DND-41 (cell line): ENCODE measurements around the gene FTO.

ENCODE experiments used
- ATAC-seq: fragments of 200-7000 bp; cut with Tn5 transposase; 3 replicates; pipeline ENCODE4 v1.9.1; 2021; ENCODE audit warnings: low read depth; ENCODE audit not compliant: insufficient read depth
- DNase-seq: peaks from one replicate; pipeline ENCODE4 v3.0.0-alpha.2; 2020
- H2AFZ ChIP-seq: 2 replicates; pipeline ENCODE4 v1.6.0; 2012; ENCODE audit warnings: low read depth, low read length
- H3K27ac ChIP-seq: 2 replicates; pipeline ENCODE4 v1.5.1; 2012; ENCODE audit warnings: low read length, inconsistent platforms
- H3K27me3 ChIP-seq: fragments of 200-600 bp; sonication (generic); 2 replicates; pipeline ENCODE4 v1.6.0; 2012; ENCODE audit warnings: low read length, mild to moderate bottlenecking, inconsistent platforms; ENCODE audit not compliant: insufficient read depth, poor library complexity
- H3K36me3 ChIP-seq: 2 replicates; pipeline ENCODE4 v1.5.1; 2012; ENCODE audit warnings: low read length, inconsistent platforms; ENCODE audit not compliant: insufficient read depth
- H3K4me1 ChIP-seq: 2 replicates; pipeline ENCODE4 v1.5.1; 2012; ENCODE audit warnings: mild to moderate bottlenecking, low read length; ENCODE audit not compliant: insufficient read depth
- H3K4me2 ChIP-seq: 2 replicates; pipeline ENCODE4 v1.6.0; 2012; ENCODE audit warnings: mild to moderate bottlenecking, moderate library complexity, low read length, inconsistent platforms; ENCODE audit not compliant: insufficient read depth
- H3K4me3 ChIP-seq, 2 experiments: fragments of 200-600 bp in 1 of 2; shearing (Covaris generic) in 1 of 2; 2 replicates each; pipeline ENCODE4 v1.5.1; 2012 to 2016; ENCODE audit warnings: inconsistent platforms in 2 of 2, low read length in 2 of 2, mild to moderate bottlenecking in 2 of 2, low read depth in 1 of 2, moderate library complexity in 1 of 2
- H3K79me2 ChIP-seq: 2 replicates; pipeline ENCODE4 v1.6.0; 2012; ENCODE audit warnings: low read length, inconsistent platforms; ENCODE audit not compliant: insufficient read depth
- H3K9ac ChIP-seq: 2 replicates; pipeline ENCODE4 v1.6.0; 2012; ENCODE audit warnings: low read depth, mild to moderate bottlenecking, inconsistent platforms, low read length, moderate library complexity
- H3K9me3 ChIP-seq: 2 replicates; pipeline ENCODE4 v1.5.1; 2012; ENCODE audit warnings: low read length, moderate library complexity, mild to moderate bottlenecking, inconsistent platforms; ENCODE audit not compliant: insufficient read depth, severe bottlenecking
- H4K20me1 ChIP-seq: 2 replicates; pipeline ENCODE4 v1.6.0; 2012; ENCODE audit warnings: low read length; ENCODE audit not compliant: insufficient read depth
- EZH2 ChIP-seq: IDR thresholded peaks from 3 replicates; pipeline ENCODE4 v1.6.1; 2012; ENCODE audit warnings: borderline replicate concordance, low read depth, mild to moderate bottlenecking, moderate library complexity, low read length, inconsistent platforms; ENCODE audit not compliant: severe bottlenecking
- TF ChIP-seq, protein P1 (sequence below): IDR thresholded peaks from 2 replicates; pipeline ENCODE4 v1.5.1; 2012; ENCODE audit warnings: borderline replicate concordance, low read length, moderate library complexity, mild to moderate bottlenecking; ENCODE audit not compliant: poor library complexity, severe bottlenecking; ENCODE audit errors: extremely low read depth

The FTO gene

DNA sequence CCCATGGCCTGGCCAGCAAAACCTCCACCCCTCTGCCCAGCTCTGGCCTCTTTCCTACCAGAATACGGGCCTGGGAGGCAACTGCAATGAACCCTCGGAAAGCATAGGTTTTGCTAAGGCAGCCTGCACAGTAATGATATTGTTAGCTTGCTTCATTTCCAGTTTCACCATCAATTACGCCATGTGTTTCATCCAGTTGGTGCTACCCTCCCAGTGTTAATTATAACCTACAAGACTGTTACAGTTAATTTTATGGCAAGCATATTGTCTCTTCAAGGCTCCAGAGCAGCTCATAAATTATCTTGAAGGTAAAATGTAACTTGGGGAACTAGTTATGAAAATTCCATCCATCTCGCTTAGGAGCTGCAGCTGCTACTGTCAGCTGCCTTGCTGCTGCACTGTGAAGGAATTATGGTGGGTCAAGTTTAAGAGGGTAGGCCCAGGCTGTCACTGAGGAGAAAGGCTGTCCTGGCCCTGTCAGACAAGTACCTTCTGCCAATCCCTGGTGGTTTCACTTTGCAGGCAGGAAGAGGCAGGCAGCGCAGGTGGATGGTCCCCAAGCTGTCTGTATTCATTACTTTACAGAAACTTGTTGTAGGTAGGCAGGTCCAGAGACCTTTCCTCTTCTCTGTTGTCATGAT lies 242.9 kb downstream of the FTO start:
- Histone ChIP-seq H3K4me3 (peak overlapping the region in 1 of 2 experiments; percentile 4; a peak in 1 of 4 replicates), H3K36me3 (0 out of 2 replicates have a peak, but pooled peaks cover under 1% of the 10 kb centered on the region), H3K4me1 (peaks cover 69% of the 10 kb centered on the region), H3K79me2 (peaks cover 19% of the 10 kb centered on the region), H3K4me2 (peak overlapping the region; percentile 40), H3K27ac (peak overlapping the region; percentile 92), H2AFZ (peak overlapping the region; percentile 1), H3K9ac (peak overlapping the region; percentile 46), H4K20me1 (no peaks in the 10 kb centered on the region), H3K9me3 (no peaks in the 10 kb centered on the region), H3K27me3 (no peaks in the 10 kb centered on the region)
- peak; percentile 75 for DNase-seq
- TF ChIP-seq, protein P1, sequence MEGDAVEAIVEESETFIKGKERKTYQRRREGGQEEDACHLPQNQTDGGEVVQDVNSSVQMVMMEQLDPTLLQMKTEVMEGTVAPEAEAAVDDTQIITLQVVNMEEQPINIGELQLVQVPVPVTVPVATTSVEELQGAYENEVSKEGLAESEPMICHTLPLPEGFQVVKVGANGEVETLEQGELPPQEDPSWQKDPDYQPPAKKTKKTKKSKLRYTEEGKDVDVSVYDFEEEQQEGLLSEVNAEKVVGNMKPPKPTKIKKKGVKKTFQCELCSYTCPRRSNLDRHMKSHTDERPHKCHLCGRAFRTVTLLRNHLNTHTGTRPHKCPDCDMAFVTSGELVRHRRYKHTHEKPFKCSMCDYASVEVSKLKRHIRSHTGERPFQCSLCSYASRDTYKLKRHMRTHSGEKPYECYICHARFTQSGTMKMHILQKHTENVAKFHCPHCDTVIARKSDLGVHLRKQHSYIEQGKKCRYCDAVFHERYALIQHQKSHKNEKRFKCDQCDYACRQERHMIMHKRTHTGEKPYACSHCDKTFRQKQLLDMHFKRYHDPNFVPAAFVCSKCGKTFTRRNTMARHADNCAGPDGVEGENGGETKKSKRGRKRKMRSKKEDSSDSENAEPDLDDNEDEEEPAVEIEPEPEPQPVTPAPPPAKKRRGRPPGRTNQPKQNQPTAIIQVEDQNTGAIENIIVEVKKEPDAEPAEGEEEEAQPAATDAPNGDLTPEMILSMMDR = no peak
- TF ChIP-seq EZH2 = no peak
- ATAC-seq = peak; percentile 80

DNA sequence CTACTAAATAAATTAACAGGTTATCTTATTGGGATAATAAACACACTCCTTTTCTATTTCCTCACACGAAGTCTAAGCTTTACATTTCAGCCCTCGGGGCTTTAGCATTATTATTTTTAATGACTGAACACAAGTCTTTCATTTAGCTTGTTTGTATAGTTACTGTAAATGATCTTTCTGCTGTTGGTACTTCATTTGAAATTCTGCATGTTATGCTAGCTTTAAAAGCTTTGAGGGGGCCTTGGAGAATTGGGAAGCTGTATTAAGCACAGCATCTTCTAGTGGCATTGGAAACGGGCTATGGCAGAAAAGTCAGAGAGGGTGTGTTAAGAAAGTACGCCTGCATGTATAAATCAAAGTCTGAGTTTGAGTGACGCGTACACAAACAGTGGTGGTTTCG lies 243.7 kb downstream of the FTO start:
- H3K27me3 ChIP-seq = no peaks in the 10 kb centered on the region
- H3K9me3 ChIP-seq = no peaks in the 10 kb centered on the region
- H2AFZ ChIP-seq = no peak overlapping the region
- H3K4me3 ChIP-seq = no peak overlapping the region
- H3K79me2 ChIP-seq = peaks cover 24% of the 10 kb centered on the region
- peak overlapping the region; percentile 46; the same call in 1 of the 2 replicates for H3K9ac ChIP-seq
- peak overlapping the region; percentile 92 for H3K27ac ChIP-seq
- TF ChIP-seq, protein P1 = no peak
- TF ChIP-seq EZH2 = no peak
- DNase-seq (no peak), ATAC-seq (no peak)
- H3K4me2 ChIP-seq = no peak overlapping the region
- peaks cover 77% of the 10 kb centered on the region for H3K4me1 ChIP-seq
- no peaks in the 10 kb centered on the region for H3K36me3 ChIP-seq
- H4K20me1 ChIP-seq = no peaks in the 10 kb centered on the region

DNA sequence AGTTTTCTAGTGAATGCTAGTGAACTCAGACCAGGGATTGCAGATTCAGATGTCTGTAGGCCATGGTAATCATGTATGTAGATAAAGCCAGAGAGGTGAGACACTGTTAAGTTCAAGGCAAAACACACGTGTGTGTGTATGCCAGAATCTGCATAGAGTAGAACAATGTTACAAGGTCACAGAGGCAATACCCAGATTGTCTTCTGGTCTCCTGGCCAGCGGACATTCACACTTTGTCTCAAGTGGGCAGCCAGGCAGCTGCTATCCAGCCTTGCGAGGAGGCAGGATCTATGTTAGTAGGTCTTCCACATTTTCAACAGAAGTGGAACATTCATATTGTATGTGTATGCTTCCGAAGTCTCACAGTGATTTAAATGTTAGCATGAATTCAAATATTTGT lies 244.4 kb downstream of the FTO start:
- Histone ChIP-seq H3K4me2 (no peak overlapping the region), H2AFZ (no peak overlapping the region), H3K27ac (peak overlapping the region; percentile 92), H3K9ac (peak overlapping the region; percentile 41; the same call in 1 of the 2 replicates), H3K4me3 (no peak overlapping the region), H3K27me3 (no peaks in the 10 kb centered on the region), H3K79me2 (peaks cover 30% of the 10 kb centered on the region), H3K9me3 (no peaks in the 10 kb centered on the region), H3K4me1 (peaks cover 84% of the 10 kb centered on the region), H4K20me1 (no peaks in the 10 kb centered on the region), H3K36me3 (no peaks in the 10 kb centered on the region)
- ATAC-seq (no peak), DNase-seq (no peak)
- TF ChIP-seq, protein P1 = no peak
- no peak for TF ChIP-seq EZH2
